Activated T-cell treated with anti-CD3 and anti-CD28 coated beads, Interleukin-2, amount 50 U/mL, for 72 hours (primary cell): ENCODE results near the gene C4orf46. TPM values are rescaled to one million over a fixed set of nuclear protein-coding genes. Genes with fewer than 3 reads are reported as not detected.
A peak's percentile ranks its signal among the peaks of the same experiment; 100 is the strongest.

Experiments
- ATAC-seq, 2 donors: fragments of 150-1000 bp; cut with Tn5 transposase; replicated peaks in 1 of 2; 2 replicates each; pipeline ENCODE4 v1.10.0; 2021; ENCODE audit warnings: moderate library complexity in 2 of 2, mild to moderate bottlenecking in 1 of 2
- DNase-seq, 2 donors: peaks; one replicate each; pipeline ENCODE4 v3.0.0; 2021 to 2022; ENCODE audit warnings: mixed read lengths in 1 of 2
- H3K27ac Mint-ChIP-seq: one replicate; pipeline ENCODE4 v1.8.0; 2022; ENCODE audit warnings: mild to moderate bottlenecking, moderate library complexity, mixed read lengths
- H3K27me3 Mint-ChIP-seq: one replicate; pipeline ENCODE4 v1.8.0; 2022; ENCODE audit warnings: low read depth, mixed read lengths
- H3K36me3 Mint-ChIP-seq, 2 donors: one replicate each; pipeline ENCODE4 v1.8.0; 2022; ENCODE audit warnings: mixed read lengths in 2 of 2, mild to moderate bottlenecking in 1 of 2; ENCODE audit not compliant: insufficient read depth in 2 of 2
- H3K4me1 Mint-ChIP-seq: one replicate; pipeline ENCODE4 v1.8.0; 2022; ENCODE audit warnings: low read depth, mixed read lengths
- H3K4me3 Mint-ChIP-seq, 2 donors: one replicate each; pipeline ENCODE4 v1.8.0; 2022; ENCODE audit warnings: mild to moderate bottlenecking in 2 of 2, mixed read lengths in 2 of 2, moderate library complexity in 2 of 2
- H3K9me3 Mint-ChIP-seq, 2 donors: one replicate each; pipeline ENCODE4 v1.8.0; 2022; ENCODE audit warnings: mixed read lengths in 2 of 2
- total RNA-seq, 2 donors: library from RNA; stranded (reverse); gene quantifications; one replicate each; pipeline ENCODE4 v1.2.3, GENCODE V29; 2022

Gene C4orf46
- total RNA-seq, 2 donors from 2014 or later, result 22.7 to 26.2 TPM

DNA sequence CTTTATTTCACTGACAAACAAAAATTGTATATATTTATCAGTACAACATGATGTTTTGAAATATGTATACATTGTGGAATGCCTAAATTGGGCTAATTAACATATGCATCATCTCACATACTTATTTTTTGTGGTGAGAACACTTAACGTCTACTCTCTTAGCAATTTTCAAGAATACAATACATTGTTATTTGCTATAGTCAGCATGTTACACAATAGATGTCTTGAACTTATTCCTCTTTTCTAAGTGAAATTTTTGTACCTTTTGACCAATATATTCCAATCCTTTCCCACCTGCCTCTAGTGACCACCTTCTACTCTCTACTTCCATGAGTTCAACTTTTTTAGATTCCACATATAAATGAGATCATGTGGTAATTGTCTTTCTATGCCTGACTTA is 35.1 kb downstream of the C4orf46 start:
- DNase-seq (no peak), ATAC-seq (no peak)
- Mint-ChIP-seq H3K27ac (no peak overlapping the region), H3K4me1 (no peaks in the 10 kb centered on the region), H3K27me3 (peaks cover 11% of the 10 kb centered on the region), H3K9me3 (no peaks in the 10 kb centered on the region), H3K4me3 (no peak overlapping the region), H3K36me3 (no peaks in the 10 kb centered on the region)

DNA sequence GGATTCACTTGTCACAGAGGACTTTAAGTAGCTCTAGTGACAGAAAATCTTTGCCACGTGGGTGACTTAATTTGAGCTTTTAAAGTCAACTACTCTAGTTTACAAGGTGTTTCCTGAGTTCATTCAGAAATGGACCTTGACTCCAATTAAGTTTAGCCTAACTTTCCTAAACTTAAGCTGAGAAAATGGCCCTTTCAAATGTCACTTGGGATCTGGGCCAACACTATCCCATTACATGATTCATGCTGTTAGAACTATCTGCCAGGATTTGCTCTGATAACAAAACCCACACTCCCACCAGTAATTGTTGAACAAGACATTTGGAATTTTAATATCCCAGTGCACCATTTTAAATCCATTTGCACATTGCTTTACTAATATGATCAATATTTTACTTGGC is 40.8 kb downstream of the C4orf46 start:
- Mint-ChIP-seq H3K27ac (no peak overlapping the region), H3K4me3 (no peak overlapping the region), H3K9me3 (no peaks in the 10 kb centered on the region), H3K4me1 (no peaks in the 10 kb centered on the region), H3K27me3 (no peaks in the 10 kb centered on the region), H3K36me3 (no peaks in the 10 kb centered on the region)
- no peak for ATAC-seq
- no peak for DNase-seq

DNA sequence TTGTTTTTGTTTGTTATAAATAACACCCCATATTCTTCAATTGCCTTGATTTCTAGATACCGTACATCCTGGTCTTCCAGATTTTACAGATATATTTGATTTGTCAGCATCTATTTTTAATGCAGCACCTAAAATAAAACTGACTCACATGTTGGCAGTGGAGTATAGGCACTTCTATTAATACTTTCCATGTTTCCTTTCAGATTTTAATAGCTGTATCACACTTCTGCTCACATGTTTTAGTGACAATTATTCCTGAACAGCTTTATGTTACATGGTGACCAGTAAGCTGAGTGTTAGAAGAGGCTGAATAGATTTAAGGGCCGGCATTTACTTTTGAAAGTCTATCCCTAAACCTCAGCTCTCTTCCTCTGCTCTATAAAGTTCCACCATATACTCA is 46.1 kb downstream of the C4orf46 start:
- H3K27ac Mint-ChIP-seq, result no peak overlapping the region
- DNase-seq (no peak), ATAC-seq (no peak)
- no peaks in the 10 kb centered on the region for H3K9me3 Mint-ChIP-seq
- no peaks in the 10 kb centered on the region for H3K27me3 Mint-ChIP-seq
- H3K36me3 Mint-ChIP-seq, result no peaks in the 10 kb centered on the region
- H3K4me1 Mint-ChIP-seq, result no peaks in the 10 kb centered on the region
- no peak overlapping the region for H3K4me3 Mint-ChIP-seq

DNA sequence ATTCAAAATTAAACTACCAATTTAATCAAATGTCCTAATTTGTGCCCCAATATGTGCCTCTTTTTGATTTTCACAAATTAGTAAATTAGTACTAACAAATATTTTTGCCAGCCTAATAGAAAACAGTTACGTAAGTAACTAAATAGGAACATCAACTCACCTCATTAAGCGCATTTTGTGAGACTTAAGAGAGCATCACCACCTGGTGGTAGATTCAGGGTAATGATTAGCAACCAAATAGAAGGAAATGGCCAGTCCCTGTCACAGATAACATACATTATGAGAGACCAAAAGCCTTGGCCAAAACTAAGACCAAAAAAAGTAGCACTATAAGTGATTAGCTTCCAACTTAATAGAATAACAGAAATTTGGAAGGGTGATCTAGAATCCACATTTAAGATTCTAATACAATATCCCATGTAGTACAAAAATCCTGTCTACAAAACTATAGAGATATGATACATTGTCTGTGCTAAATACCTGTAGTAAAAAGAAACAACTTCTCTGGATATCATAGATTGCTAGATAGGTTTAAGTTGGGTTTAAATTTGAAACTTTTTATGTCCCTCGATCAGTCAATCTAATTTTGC is 46.7 kb downstream of the C4orf46 start:
- ATAC-seq (no peak), DNase-seq (peak in 1 of 2 donors; percentile 3)
- Mint-ChIP-seq H3K4me1 (no peaks in the 10 kb centered on the region), H3K36me3 (no peaks in the 10 kb centered on the region), H3K4me3 (no peak overlapping the region), H3K27ac (no peak overlapping the region), H3K9me3 (no peaks in the 10 kb centered on the region), H3K27me3 (no peaks in the 10 kb centered on the region)

- Mint-ChIP-seq H3K36me3 (no peaks in the 10 kb centered on the region), H3K4me1 (peaks cover 4% of the 10 kb centered on the region), H3K27me3 (peaks cover 17% of the 10 kb centered on the region), H3K27ac (no peak overlapping the region), H3K9me3 (no peaks in the 10 kb centered on the region), H3K4me3 (no peak overlapping the region)
- DNase-seq, result no peak
- ATAC-seq, result no peak
These were observed 49.4 kb downstream of the C4orf46 start for GRCh38 chr4:158622251-158622650.

- Mint-ChIP-seq H3K4me3 (no peak overlapping the region), H3K9me3 (no peaks in the 10 kb centered on the region), H3K27me3 (peaks cover 17% of the 10 kb centered on the region), H3K27ac (no peak overlapping the region), H3K4me1 (peaks cover 4% of the 10 kb centered on the region), H3K36me3 (no peaks in the 10 kb centered on the region)
- no peak for DNase-seq
- ATAC-seq, result no peak
These were observed 50.0 kb downstream of the C4orf46 start for GRCh38 chr4:158621729-158622128.

DNA sequence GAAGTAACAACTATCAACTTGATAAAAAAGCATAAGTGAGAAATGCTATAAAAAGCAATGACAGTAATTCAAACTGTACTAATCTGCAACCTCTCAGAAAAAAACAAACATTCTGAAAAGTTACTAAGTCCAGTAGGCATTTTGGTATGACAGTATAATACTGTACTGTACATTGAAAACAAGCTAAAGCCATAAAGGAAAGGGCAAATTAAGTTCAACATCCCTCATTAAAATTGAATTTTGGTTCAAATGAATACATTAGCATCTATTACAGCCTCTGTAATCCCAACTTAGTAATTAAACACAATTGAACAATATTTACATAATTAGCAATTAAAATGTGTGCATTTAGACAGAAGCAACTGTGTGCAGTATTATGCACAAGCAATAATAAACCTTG is 53.7 kb downstream of the C4orf46 start:
- Mint-ChIP-seq H3K27ac (no peak overlapping the region), H3K4me1 (peaks cover 4% of the 10 kb centered on the region), H3K4me3 (no peak overlapping the region), H3K9me3 (no peaks in the 10 kb centered on the region), H3K27me3 (peaks cover 17% of the 10 kb centered on the region), H3K36me3 (no peaks in the 10 kb centered on the region)
- DNase-seq (no peak), ATAC-seq (no peak)

Other genes with a start within 250 kb of the C4orf46 start
- gene RXFP1, start 150.0 kb downstream of the C4orf46 start, total RNA-seq, result not detected
- 10 to 100 TPM; 30.2 to 38.0 TPM for gene ETFDH, start 409 bp upstream of the C4orf46 start, total RNA-seq
- gene PPID, start 51.5 kb upstream of the C4orf46 start, total RNA-seq, result 10 to 100 TPM; 50.6 to 52.0 TPM
- 10 to 100 TPM; 12.7 to 20.1 TPM for gene FNIP2, start 97.1 kb upstream of the C4orf46 start, total RNA-seq